ENCODE measurements around the gene PRR23A. TPM values are rescaled to one million over a fixed set of nuclear protein-coding genes. Genes with fewer than 3 reads are reported as not detected.

PRR23A gene
- total RNA-seq, 1 experiment from 2014 or later, result not detected

GRCh38 chr3:139044366-139045210 lies 38.5 kb upstream of the PRR23A start, which contains the start of gene PRR23C:
TSS of gene PRR23C (minus strand) at chr3:139044892. CDS start at chr3:139044620, 272 bp downstream.
- DNase-seq (no peak), ATAC-seq (no peak)
- Histone ChIP-seq H3K4me2 (ENCODE audit: low read length) (no peak within 1 kb of the TSS), H3K9me3 (ENCODE audit: low read length) (no peaks in the 10 kb centered on the region), H3K79me2 (ENCODE audit: low read length) (no peaks in the 10 kb centered on the region), H3K4me3 (ENCODE audit: low read length) (no peak within 1 kb of the TSS), H3K4me1 (ENCODE audit: insufficient read depth, low read length) (no peaks in the 10 kb centered on the region), H3K9ac (ENCODE audit: low read length) (no peak within 1 kb of the TSS), H3K9me2 (replicated peaks; ENCODE audit: low read length) (no peaks in the 10 kb centered on the region), H3K27ac (ENCODE audit: low read length) (no peak within 1 kb of the TSS), H2AFZ (ENCODE audit: low read length) (no peak within 1 kb of the TSS), H3K36me3 (ENCODE audit: low read depth, low read length) (no peaks in the 10 kb centered on the region), H3K27me3 (ENCODE audit: low read length) (no peaks in the 10 kb centered on the region), H4K20me1 (ENCODE audit: low read length) (no peaks in the 10 kb centered on the region), H3F3A (ENCODE audit: low read length, unreplicated experiment) (no peaks in the 10 kb centered on the region)
- ChIA-PET CTCF (no interaction called here), POLR2A (ENCODE audit: unreplicated experiment) (no interaction called here)
- BruUV-seq (replicated peaks), result no TSS peak
- TF ChIP-seq EZH2phosphoT487 (IDR thresholded peaks at IDR 0.05; ENCODE audit: borderline replicate concordance, low read length) (no peak), EZH2 (IDR thresholded peaks at IDR 0.05; ENCODE audit: low read length, unreplicated experiment) (no peak)
- intact Hi-C loops (cut with micrococcal nuclease), result no loop called here

- no peak overlapping the region for H3K4me2 ChIP-seq (ENCODE audit: low read length)
Measured at GRCh38 chr3:139043554-139044365, 37.7 kb upstream of the PRR23A start.

More at GRCh38 chr3:139043554-139044365, 37.7 kb upstream of the PRR23A start:
- ChIA-PET POLR2A (ENCODE audit: unreplicated experiment) (no interaction called here), CTCF (no interaction called here)
- no peaks in the 10 kb centered on the region for H3K9me2 ChIP-seq (replicated peaks; ENCODE audit: low read length)
- no TSS peak for BruUV-seq (replicated peaks)
- H3K36me3 ChIP-seq (ENCODE audit: low read depth, low read length), result no peaks in the 10 kb centered on the region
- H3K9ac ChIP-seq (ENCODE audit: low read length), result no peak overlapping the region
- intact Hi-C loops (cut with micrococcal nuclease), result no loop called here
- no peak overlapping the region for H3K27ac ChIP-seq (ENCODE audit: low read length)
- no peak overlapping the region for H2AFZ ChIP-seq (ENCODE audit: low read length)
- no peaks in the 10 kb centered on the region for H4K20me1 ChIP-seq (ENCODE audit: low read length)
- H3K79me2 ChIP-seq (ENCODE audit: low read length), result no peaks in the 10 kb centered on the region
- no peaks in the 10 kb centered on the region for H3F3A ChIP-seq (ENCODE audit: low read length, unreplicated experiment)
- no peaks in the 10 kb centered on the region; the same call in 1 of the 2 replicates for H3K27me3 ChIP-seq (ENCODE audit: low read length)
- no peak overlapping the region for H3K4me3 ChIP-seq (ENCODE audit: low read length)
- ATAC-seq (no peak), DNase-seq (no peak)
- no peaks in the 10 kb centered on the region for H3K9me3 ChIP-seq (ENCODE audit: low read length)
- H3K4me1 ChIP-seq (ENCODE audit: insufficient read depth, low read length), result no peaks in the 10 kb centered on the region
- TF ChIP-seq EZH2 (IDR thresholded peaks at IDR 0.05; ENCODE audit: low read length, unreplicated experiment), result no peak
- no peak for TF ChIP-seq CTCF (conservative IDR thresholded peaks at IDR 0.05; ENCODE audit: low read depth, low read length)
- TF ChIP-seq EZH2phosphoT487 (IDR thresholded peaks at IDR 0.05; ENCODE audit: borderline replicate concordance, low read length), result no peak

All from PC-3 (cell line).